ENCODE results near the gene FXYD1.
A peak's percentile ranks its signal among the peaks of the same experiment; 100 is the strongest.

The FXYD1 gene

DNA sequence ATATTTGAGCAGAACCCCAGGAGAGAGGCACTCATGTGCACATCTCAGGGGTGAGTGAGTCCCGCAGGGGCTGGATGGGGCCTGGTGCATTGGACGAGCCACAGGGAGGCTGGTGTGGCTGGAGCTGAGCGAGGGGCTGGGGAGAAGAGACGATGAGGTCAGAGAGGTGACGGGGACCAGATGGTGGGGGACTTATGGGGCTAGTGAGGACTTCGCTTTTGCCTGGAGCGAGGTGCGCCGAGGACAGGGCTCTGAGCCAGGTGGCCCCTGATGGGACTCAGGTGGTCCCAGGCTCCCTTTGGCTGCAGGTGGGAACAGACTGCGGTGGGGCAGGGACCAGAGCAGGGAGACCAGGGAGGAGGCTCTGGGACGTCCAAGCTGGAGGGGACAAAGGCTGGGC is 29.9 kb upstream of the FXYD1 start:
- DNase-seq = no peak

DNA sequence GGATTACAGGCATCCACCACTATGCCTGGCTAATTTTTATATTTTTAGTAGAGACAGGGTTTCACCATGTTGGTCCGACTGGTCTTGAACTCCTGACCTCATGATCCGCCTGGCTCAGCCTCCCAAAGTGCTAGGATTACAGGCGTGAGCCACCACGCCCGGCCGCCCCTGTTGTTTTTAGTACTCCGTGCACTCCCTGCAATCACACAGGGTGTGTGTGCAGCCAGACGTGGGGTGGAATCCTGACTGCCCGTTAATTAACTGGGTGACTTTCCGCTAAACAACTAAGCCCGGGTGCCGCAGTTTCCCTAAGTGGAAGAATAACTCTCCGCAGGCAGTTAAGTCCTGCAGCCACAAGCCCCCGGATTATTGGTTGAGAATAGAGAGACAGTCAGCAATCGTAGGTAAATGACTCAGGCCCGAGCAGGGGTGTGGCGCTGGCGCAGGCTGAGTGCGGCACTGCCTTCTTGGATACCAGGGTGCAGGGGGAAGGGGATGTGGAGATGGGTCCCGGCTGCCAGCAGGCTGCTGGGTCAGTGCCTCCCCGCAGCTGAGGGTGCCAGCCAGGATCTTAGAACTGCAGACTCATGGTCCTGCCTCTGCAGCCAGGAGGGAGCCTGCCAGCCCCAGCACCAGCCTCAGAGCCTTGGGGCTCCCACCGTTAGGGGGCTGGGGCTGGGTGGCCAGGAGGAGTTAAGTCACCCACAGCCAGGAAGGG is 29.1 kb upstream of the FXYD1 start:
- DNase-seq = no peak

DNA sequence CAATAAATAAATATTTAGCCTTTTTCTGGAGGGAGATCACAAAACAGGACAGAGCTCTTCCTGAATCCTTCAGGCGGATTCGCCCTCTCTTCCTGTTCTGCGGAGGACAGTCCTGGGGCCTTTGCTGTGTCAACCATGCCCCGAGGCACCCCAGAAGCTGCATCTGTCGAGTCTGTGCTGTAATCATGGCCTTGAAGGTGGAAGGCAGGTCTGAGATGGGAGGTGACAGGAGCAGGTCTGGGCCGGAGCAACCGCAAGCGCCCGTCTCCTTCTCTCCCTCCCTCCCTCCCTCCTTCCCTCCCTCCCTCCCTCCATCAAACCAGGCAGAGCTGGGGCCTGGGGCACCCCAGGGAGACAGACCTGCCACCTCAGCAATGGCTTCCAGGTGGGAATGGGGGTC is 27.6 kb upstream of the FXYD1 start:
- DNase-seq = no peak

DNA sequence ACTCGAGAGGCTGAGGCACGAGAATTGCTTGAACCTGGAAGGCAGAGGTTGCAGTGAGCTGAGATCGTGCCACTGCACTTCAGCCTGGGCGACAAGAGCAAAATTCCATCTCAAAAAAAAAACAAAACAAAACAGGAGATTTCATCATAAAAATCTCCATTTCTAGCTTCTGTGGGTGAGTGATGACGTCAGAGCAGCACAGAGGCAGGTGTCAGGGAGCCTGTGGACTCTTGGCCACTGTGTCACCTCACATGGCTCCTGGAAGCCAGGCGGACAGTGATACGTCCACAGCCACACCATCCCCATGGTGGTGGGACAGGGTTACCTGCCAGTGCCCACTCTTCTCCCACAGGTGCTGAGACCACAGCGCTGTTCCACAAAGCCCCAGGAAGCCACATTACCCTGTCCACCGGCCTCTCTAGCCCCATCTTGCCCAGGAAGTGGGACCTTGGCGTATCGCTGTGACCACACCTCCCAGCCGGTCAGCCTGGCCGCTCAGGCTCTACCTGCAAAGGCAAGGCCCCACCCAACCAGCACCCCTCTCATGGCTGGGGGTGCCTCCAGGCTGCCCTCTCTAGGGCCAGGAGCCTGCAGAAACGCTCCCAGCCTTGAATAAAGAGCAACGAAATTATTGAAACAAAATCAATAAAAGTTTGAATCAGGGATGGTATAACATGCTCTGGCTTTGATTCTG is 25.5 kb upstream of the FXYD1 start:
- DNase-seq = no peak

DNA sequence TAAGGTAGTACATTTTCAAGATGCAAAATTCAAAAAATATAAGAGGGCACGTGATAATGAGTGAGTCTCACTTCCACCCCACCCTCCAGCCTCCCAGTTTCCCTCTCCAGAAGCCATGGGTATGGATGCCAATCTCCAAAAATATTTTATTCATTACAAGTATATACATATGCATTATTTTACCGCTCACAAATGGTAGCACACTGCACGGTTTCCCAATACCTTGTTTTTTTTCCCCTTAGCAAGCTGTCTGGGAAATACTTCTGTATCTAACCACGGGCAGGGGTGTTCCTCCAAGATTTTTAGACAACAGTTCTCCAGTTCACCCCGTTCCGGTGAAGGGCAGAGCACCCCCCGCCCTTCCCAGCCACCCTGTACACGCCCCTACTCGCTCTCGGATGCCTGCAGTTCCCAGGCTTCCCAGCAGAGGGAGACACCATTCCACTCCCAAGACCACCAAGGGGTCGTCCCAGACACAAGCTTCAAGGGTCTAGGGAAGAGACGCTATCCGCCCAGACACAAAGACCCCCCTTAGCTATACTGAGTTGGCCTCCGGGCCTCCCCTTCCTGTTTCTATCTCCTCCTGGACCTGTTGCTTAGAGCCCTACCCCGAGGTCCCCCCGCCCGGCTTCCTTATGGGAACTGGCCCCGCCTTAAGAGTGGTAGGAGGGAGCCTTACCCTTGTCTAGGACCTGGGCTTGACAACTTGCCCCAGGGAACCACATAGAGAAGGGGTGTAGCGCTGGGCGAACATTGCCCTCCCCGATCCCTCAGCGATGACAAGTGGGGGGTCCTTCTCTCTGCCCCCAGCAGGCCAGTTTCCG is 24.1 kb upstream of the FXYD1 start:
- DNase-seq = peak; percentile 57

DNA sequence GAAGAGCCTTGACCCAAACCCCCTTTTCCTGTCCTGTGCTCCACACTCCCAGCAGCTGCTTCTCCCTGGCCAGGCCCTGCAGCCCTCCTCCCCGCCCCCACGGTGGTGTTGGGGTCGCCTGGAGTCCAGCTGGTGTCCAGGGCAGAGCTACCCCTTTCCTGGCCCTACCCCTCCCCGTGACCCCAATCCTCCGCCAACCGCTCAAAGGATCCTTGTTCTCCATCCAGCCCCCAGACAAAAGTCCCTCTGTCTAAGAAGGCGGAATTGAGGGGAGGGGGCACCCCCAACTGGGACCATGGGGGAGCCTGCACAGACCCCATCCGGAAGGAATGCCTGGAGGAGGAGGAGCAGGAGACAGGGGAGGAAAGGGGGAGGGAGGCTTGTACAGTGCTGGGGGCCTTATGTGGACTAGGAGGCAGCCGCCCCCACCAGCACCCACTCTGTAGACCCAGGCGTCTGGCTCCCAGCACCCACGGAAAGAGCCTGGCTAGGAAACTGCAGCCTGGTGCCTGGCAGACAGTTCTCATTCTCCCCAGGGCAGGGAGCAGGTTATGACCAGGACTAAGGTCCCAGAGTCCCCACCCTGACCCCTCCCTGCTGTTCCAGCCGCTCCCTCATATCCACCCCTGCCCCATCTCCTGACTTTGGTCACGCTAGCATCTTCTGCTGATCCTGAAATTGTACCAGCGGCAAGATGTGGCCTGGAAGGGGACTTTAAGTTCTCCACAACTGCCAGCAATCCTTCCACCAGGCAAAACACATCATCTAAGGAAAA is 23.3 kb upstream of the FXYD1 start, which contains the start of gene FXYD3:
Gene FXYD3 (plus strand): TSS at position 647 of the 775 bp plus-strand sequence. CDS start 3,554 bp downstream, outside the sequence.
- DNase-seq = no peak

DNA sequence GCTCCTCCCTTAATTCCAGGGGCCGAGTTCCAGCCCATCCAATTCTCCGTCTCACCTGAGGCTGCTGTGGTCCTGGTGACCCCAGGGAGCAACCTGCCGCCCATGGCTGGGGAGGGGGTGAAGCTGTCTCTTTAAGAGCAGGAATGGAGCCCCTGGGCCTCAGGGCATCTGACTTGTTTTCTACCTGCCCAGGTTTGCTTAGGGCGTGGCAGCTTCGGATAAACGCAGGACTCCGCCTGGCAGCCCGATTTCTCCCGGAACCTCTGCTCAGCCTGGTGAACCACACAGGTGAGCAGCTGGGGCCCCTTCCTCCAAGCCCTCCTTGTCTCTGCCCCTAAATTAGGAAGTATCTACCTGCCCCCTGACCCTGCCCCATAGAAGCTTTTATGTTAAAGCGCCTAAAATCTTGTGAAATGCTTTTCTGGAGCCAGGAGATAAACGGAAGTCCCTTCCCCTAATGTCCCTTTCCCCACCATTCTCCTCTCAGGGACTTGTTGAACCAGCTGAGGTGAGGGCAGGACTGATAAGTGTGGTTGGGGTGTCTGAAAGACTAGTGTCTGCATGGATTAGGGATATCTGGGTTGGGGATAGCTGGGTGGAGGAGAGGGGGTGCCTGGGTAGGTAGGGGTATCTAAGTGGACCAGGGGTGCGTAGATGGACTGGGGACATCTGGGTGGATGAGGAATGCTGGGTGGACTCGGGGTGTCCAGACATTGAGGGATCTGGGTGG is 22.4 kb upstream of the FXYD1 start:
- no peak for DNase-seq

DNA sequence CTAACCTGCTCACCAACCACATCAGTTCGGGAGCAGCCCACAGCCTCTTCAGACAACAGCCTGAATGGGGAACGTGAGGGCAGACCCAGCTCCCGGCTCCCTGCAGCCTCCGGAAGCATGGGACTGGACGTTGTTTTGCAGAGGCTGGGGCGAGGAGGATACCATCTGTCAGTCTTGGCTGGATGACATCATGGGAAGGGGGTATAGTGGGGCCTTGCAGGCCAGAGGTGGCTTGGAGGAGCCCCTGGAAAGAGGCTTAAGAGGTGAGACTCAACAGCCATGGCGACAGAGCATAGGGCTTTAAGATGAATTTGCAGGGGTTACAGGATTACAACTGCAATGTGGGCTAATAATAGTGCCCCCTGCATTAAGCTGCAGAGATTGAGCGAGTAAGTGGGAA is 21.5 kb upstream of the FXYD1 start:
- no peak for DNase-seq

DNA sequence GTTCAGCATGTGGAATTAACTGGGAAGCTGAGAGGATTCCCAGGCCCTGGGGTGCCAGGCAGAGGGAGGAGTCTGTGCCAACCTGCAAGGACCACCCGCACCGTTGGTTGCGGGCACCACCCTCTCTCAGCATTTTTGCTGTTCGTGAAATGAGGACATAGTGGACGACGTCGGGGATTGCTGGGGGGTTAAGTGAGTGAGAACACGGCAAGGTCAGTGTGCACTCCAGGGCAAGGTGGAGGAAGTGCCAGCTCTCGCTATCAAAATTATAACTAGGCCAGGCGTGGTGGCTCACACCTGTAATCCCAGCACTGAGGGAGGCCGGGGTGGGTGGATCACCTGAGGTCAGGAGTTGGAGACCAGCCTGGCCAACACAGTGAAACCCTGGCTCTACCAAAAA is 20.8 kb upstream of the FXYD1 start:
- DNase-seq = no peak

DNA sequence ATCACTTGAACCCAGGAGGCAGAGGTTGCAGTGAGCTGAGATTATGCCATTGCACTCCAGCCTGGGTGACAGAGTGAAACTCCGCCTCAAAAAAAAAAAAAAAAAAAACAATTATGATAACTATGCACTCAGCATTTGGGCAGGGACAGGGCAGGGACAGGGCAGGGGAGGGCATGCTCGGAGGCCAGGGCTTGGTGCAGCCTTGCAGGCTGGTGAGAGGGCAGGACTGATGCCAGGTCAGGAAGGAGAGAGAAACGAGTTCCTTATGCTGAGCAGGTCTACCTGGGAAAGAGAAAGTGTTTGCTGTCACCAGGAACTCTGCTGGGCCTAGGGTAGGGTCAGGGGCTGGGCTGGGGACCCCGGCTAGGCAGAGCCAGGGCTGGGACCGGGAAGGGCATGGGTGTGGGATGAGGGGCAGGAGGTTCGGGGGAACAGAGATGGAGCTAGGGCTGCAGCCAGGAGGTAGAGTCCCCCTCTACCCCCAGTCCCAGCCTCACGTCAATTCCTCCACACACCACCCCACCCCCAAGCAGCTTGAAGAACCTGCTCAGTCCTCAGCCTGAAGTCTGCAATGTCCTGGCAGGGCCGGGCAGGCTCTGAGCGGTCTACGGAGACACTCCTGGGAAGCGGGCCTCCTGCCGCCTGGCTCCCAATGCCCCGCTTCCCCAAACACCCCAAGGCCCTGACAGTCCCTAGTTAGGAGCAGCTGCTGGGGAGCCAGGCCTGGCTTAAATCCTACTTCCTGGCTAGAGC is 20.2 kb upstream of the FXYD1 start:
- no peak for DNase-seq

DNA sequence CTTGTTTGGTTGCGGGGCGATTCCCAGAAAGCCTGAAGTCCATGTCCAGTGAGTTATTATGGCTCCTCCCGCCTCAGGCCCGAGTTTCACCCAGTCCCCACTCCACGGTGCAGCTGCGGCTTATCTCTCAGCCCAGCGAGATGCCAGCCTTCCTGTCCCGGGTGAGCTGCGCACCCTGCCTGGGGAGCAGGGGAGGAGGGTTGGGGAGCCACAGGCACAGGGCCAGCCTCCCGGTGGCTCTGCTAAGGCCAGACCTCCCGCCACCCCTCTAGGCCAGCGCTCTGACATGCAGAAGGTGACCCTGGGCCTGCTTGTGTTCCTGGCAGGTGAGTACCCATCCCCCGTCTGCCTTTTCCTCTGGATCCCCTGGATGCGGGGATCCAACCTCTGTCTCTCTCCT is 19.5 kb upstream of the FXYD1 start:
- DNase-seq = no peak

DNA sequence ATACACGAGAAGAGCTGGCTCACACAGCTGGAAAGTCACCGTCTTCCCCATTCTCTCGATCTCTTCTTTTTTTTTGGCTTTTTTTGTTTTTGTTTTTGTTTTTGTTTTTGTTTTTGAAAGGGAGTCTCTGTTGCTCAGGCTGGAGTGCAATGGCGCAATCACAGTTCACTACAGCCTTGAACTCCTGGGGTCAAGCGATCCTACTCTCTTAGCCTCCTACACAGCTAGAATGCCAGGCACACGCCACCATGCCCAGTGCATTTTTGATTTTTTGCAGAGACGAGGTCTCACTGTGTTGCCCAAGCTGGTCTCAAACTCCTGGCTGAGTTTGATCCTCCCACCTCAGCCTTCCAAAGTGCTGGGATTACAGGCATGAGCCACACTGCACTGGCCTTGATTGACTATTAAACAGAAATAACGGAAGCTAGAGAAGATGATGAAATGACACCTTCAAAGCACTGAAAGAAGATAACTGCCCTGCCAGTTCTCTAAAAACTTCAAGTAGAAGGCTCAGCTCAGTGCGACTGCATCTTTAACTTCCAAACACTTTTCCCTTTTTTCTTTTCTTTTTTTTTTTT is 19.0 kb upstream of the FXYD1 start:
- DNase-seq = no peak

DNA sequence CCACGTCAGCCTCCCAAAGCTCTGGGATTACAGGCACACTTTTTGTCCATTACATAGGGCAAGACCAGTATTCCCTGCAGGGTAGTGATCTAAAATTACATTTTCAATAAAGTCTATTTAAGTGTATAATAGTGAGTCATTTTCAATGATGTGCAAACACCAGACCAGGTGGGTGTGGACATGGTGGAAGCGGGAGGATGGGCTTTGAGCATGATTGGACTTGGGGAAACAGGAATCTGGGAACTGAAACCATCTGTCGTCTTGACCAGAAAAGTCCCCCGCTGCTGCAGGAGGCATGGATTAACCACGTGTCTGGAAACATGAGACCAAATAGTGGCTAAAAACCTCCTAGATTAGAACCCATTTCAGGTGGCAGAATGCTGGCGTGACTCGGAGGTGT is 18.1 kb upstream of the FXYD1 start:
- peak; percentile 37 for DNase-seq

DNA sequence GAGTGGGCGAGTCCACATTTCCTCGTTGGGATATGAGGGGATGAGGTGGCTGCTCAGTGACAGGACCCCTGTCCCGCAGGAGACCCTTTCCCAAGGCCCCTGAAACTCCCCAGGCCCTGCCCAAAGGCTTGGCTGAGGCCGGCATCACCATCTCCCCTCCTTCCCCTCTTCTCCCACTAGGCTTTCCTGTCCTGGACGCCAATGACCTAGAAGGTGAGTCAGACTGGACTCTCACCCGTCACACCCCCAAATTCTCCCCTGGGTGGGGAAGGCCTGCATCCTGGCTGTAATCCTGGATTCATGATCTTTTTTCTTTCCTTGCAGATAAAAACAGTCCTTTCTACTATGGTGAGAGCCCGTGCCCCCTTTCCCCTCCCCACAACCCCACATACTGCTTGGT is 17.7 kb upstream of the FXYD1 start:
- DNase-seq = no peak

DNA sequence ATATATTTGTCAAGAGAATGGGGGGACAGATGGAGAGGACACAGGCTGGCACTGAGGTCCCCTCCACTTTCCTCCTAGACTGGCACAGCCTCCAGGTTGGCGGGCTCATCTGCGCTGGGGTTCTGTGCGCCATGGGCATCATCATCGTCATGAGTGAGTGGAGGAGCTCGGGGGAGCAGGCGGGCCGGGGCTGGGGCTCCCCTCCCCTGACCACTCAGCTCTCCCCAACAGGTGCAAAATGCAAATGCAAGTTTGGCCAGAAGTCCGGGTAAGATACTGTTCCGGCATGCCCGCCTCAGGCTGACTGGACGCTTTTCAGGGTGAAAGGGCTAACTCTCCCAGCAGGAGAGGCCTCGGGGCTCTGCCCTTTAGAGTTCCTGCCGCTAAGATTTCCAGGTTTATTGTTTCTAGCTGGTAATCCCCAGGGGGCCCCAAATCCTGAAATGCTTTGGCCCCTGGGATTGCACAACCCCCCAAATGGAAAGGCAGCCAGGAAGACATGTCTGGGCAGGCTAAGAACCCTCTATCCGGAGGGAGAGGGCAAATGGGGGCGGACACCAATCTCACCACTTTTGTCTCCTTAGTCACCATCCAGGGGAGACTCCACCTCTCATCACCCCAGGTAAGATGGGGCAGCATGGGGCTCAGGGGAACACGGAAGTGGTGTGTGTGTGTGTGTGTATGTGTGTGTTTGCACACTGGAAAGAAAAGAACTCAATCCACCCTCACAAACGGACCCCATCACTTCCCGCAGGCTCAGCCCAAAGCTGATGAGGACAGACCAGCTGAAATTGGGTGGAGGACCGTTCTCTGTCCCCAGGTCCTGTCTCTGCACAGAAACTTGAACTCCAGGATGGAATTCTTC is 15.7 kb upstream of the FXYD1 start:
- DNase-seq = no peak

DNA sequence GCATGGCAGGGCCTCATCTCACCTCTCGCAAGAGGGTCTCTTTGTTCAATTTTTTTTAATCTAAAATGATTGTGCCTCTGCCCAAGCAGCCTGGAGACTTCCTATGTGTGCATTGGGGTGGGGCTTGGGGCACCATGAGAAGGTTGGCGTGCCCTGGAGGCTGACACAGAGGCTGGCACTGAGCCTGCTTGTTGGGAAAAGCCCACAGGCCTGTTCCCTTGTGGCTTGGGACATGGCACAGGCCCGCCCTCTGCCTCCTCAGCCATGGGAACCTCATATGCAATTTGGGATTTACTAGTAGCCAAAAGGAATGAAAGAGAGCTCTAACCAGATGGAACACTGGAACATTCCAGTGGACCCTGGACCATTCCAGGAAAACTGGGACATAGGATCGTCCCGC is 15.1 kb upstream of the FXYD1 start:
- no peak for DNase-seq

DNA sequence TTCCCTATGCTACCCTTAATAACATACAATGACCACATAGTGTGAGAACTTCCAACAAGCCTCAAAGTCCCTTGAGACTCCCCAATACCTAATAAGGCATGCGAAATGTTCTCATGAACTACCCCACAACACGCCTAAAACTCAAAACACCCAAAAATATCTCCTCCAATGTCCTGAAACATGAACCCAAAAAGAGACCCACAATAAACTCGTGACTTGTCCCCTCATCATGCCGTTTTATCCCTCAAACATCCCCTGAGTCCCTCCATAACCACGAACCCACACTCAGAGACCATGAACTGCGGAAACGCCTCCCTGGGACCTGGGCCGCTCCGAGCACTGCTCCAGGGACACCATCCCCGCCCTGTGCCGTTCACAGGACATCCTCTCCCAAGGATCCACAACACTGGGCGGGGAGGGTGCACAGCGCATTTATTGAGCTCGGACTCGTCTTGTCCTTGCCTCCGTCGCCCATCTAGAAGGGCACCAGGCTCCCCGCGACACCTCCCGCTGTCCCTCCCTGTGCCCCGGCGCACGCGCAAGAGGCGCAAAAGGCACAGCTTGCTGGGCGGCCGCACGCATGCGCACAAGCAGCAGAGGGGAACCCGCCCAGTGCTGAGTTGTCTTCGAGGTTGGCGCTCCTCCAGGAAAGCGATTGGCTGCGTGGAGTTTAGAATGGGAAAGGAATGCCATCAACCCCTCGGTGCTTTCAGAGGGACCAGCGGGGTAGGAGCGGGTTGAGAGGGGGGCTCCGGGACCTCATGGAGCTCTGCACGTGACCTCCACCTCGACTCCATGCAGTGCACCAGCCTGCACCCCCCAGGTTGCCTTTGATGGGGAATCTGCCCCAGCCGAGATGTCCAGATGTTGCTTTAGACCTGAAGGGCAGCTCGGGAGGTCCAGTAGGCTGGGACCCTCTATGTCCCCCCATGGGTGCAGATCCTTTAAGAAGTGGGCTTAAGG is 14.2 kb upstream of the FXYD1 start:
- peak; percentile 90 for DNase-seq

DNA sequence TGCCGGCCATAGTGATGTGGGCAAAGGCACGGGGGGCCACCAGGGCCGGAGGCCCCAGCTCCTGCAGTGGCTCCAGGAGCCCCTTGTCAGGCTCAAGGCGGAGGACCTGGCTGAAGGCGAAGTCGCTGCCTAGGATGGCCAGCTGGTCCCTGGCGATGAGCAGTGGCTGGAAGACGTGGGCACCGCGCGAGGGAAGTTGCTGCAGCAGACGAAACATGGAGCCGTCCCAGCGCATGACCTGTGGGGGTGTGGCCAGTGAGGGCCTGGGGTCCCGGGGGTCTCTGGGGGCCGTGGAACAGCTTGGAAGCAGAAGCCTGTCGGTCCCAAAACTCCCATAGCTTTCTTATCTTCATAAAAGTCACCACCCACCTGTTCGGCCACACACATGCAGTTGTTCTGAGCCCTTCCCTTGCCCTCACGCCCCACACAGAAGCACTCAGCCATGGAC is 13.3 kb upstream of the FXYD1 start:
- no peak for DNase-seq
